Measurements from ENCODE around the gene MBD3.

The MBD3 gene

GRCh38 chr19:1571358-1571757 lies 21.3 kb downstream of the MBD3 start:
- no peak for DNase-seq (ENCODE audit: low read depth in 2 of 2)

GRCh38 chr19:1570836-1571235 lies 21.8 kb downstream of the MBD3 start:
- no peak for DNase-seq (ENCODE audit: low read depth in 2 of 2)

GRCh38 chr19:1569997-1570396 lies 22.7 kb downstream of the MBD3 start:
- DNase-seq (ENCODE audit: low read depth in 2 of 2), result no peak

GRCh38 chr19:1568320-1569019 lies 24.2 kb downstream of the MBD3 start, which contains the start of gene MEX3D:
MEX3D (minus strand) TSS chr19:1568325; CDS start chr19:1568058, 267 bp downstream.
- peak; percentile 68 to 71 for DNase-seq (ENCODE audit: low read depth in 2 of 2)

GRCh38 chr19:1567848-1568227 lies 24.8 kb downstream of the MBD3 start:
- DNase-seq (ENCODE audit: low read depth in 2 of 2), result no peak

GRCh38 chr19:1567116-1567847 lies 25.4 kb downstream of the MBD3 start:
- DNase-seq (ENCODE audit: low read depth in 2 of 2), result no peak

GRCh38 chr19:1566392-1567115 lies 26.1 kb downstream of the MBD3 start:
- DNase-seq (ENCODE audit: low read depth in 2 of 2), result no peak

- no peak for DNase-seq (ENCODE audit: low read depth in 2 of 2)
These were observed 29.4 kb downstream of the MBD3 start for GRCh38 chr19:1563251-1563650.

- no peak for DNase-seq (ENCODE audit: low read depth in 2 of 2)
These were observed 31.3 kb downstream of the MBD3 start for GRCh38 chr19:1561236-1561842.

- DNase-seq (ENCODE audit: low read depth in 2 of 2), result no peak
These were observed 32.3 kb downstream of the MBD3 start for GRCh38 chr19:1560286-1560882.

GRCh38 chr19:1558552-1558951 lies 34.1 kb downstream of the MBD3 start:
- DNase-seq (ENCODE audit: low read depth in 2 of 2), result no peak

GRCh38 chr19:1556390-1557070 lies 36.1 kb downstream of the MBD3 start:
- DNase-seq (ENCODE audit: low read depth in 2 of 2), result no peak

GRCh38 chr19:1555487-1556389 lies 36.9 kb downstream of the MBD3 start:
- DNase-seq (ENCODE audit: low read depth in 2 of 2), result no peak

GRCh38 chr19:1554968-1555367 lies 37.7 kb downstream of the MBD3 start:
- DNase-seq (ENCODE audit: low read depth in 2 of 2), result no peak

- DNase-seq (ENCODE audit: low read depth in 2 of 2), result no peak
These were observed 39.2 kb downstream of the MBD3 start for GRCh38 chr19:1553415-1553814.

- no peak for DNase-seq (ENCODE audit: low read depth in 2 of 2)
These were observed 41.3 kb downstream of the MBD3 start for GRCh38 chr19:1551068-1552040.

GRCh38 chr19:1549332-1549945 lies 43.2 kb downstream of the MBD3 start:
- DNase-seq (ENCODE audit: low read depth in 2 of 2), result no peak

- no peak for DNase-seq (ENCODE audit: low read depth in 2 of 2)
These were observed 52.2 kb downstream of the MBD3 start for GRCh38 chr19:1540365-1540925.
